Left cardiac atrium (tissue), 4 donors: ENCODE data around the gene NTNG1. TPM values are rescaled to one million over a fixed set of nuclear protein-coding genes. Genes with fewer than 3 reads are reported as not detected.

Source experiments
- ATAC-seq, 2 donors: fragments of 200-7000 bp; cut with Tn5 transposase; one replicate each; pipeline ENCODE4 v1.9.1; 2020; ENCODE audit warnings: mild to moderate bottlenecking in 2 of 2, moderate library complexity in 2 of 2
- DNase-seq: peaks from one replicate; pipeline ENCODE4 v3.0.0-alpha.2; 2020
- intact Hi-C, 2 donors: fragments of 100-400 bp; cut with DNase I; formaldehyde crosslinking; loops; one replicate each; pipeline versions ENCODE4 v1.14.1 to v1.15.1; 2022 to 2023
- total RNA-seq, 2 donors: library from RNA; stranded (reverse); fragmentation: NEBNext Ultra II Directional; extraction: Animal tissue kit (Norgen Biotek cat#: 25700); gene quantifications; one replicate each; pipeline ENCODE4 v1.2.1, GENCODE V29; 2021
- donor health status: DM: no; HTN: yes; CAD: no.
- donor health status: DM: no; HTN: yes; CAD: no; lungs with severe emphysema.
- donor health status: DM: yes; HTN: yes; CAD: no.
- donor health status: Dilated cardiomyopathy.

Gene NTNG1
- total RNA-seq, 2 donors from 2014 or later: 0.26 to 1.2 TPM

- DNase-seq (no peak), ATAC-seq (no peak)
- intact Hi-C loops: no loop called here
Observed at GRCh38 chr1:107297681-107298080, 156.8 kb downstream of the NTNG1 start.

GRCh38 chr1:107298526-107298925, 157.7 kb downstream of the NTNG1 start:
- ATAC-seq: no peak
- intact Hi-C loops: no loop called here
- no peak for DNase-seq

GRCh38 chr1:107299521-107299920, 158.7 kb downstream of the NTNG1 start:
- ATAC-seq: no peak
- DNase-seq: no peak
- intact Hi-C loops: no loop called here

- no peak for ATAC-seq
- intact Hi-C loops: no loop called here
- DNase-seq: no peak
Observed at GRCh38 chr1:107309962-107310361, 169.1 kb downstream of the NTNG1 start.

GRCh38 chr1:107315652-107316051, 174.8 kb downstream of the NTNG1 start:
- intact Hi-C loops: no loop called here
- DNase-seq (no peak), ATAC-seq (no peak)

- ATAC-seq (no peak), DNase-seq (no peak)
- intact Hi-C loops: no loop called here
Observed at GRCh38 chr1:107318932-107319331, 178.1 kb downstream of the NTNG1 start.

- intact Hi-C loops: no loop called here
- DNase-seq: no peak
- no peak for ATAC-seq
Observed at GRCh38 chr1:107323784-107324183, 182.9 kb downstream of the NTNG1 start.

GRCh38 chr1:107326824-107327445, 186.1 kb downstream of the NTNG1 start:
- intact Hi-C loops: no loop called here
- DNase-seq: no peak
- no peak for ATAC-seq

- intact Hi-C loops: no loop called here
- no peak for DNase-seq
Observed at GRCh38 chr1:107327446-107327845, 186.6 kb downstream of the NTNG1 start.

GRCh38 chr1:107328087-107328486, 187.2 kb downstream of the NTNG1 start:
- no peak for ATAC-seq
- DNase-seq: no peak
- intact Hi-C loops: no loop called here

More at GRCh38 chr1:107327446-107327845, 186.6 kb downstream of the NTNG1 start:
- ATAC-seq: no peak

GRCh38 chr1:107339775-107340174, 198.9 kb downstream of the NTNG1 start:
- intact Hi-C loops: no loop called here
- DNase-seq: no peak
- ATAC-seq: no peak

- no peak for ATAC-seq
- DNase-seq: no peak
- intact Hi-C loops: no loop called here
Observed at GRCh38 chr1:107342316-107342715, 201.5 kb downstream of the NTNG1 start.

- no peak for ATAC-seq
- intact Hi-C loops: no loop called here
- DNase-seq: no peak
Observed at GRCh38 chr1:107342768-107343167, 201.9 kb downstream of the NTNG1 start.

- intact Hi-C loops: no loop called here
- ATAC-seq (no peak), DNase-seq (no peak)
Observed at GRCh38 chr1:107343601-107344000, 202.8 kb downstream of the NTNG1 start.

- DNase-seq (no peak), ATAC-seq (no peak)
- intact Hi-C loops: no loop called here
Observed at GRCh38 chr1:107344268-107344760, 203.5 kb downstream of the NTNG1 start.

- intact Hi-C loops: no loop called here
- no peak for DNase-seq
- ATAC-seq: no peak
Observed at GRCh38 chr1:107344836-107345235, 204.0 kb downstream of the NTNG1 start.

GRCh38 chr1:107352850-107353249, 212.0 kb downstream of the NTNG1 start:
- DNase-seq (no peak), ATAC-seq (no peak)
- intact Hi-C loops: no loop called here

- intact Hi-C loops: no loop called here
- ATAC-seq: no peak
- no peak for DNase-seq
Observed at GRCh38 chr1:107357376-107357775, 216.5 kb downstream of the NTNG1 start.

- ATAC-seq (no peak), DNase-seq (no peak)
- intact Hi-C loops: no loop called here
Observed at GRCh38 chr1:107358619-107359327, 217.9 kb downstream of the NTNG1 start.

GRCh38 chr1:107359472-107360241, 218.8 kb downstream of the NTNG1 start:
- DNase-seq (no peak), ATAC-seq (no peak)
- intact Hi-C loops: no loop called here
